B cell (primary cell): Measurements from ENCODE around the gene TMEM154. TPM values are rescaled to one million over a fixed set of nuclear protein-coding genes. Genes with fewer than 3 reads are reported as not detected.

Source experiments
- ATAC-seq: fragments of 200-7000 bp; cut with Tn5 transposase; one replicate; pipeline ENCODE4 v1.10.0; 2021; ENCODE audit warnings: low read depth, mild to moderate bottlenecking, moderate number of reproducible peaks, moderate library complexity
- CTCF ChIA-PET: fragments of 350-600 bp; sonication (Branson Sonifier 250); formaldehyde crosslinking; loops from one replicate; lab custom pipeline; 2021; ENCODE audit warnings: antibody characterized with exemption, inconsistent platforms; lab: Charles Lee
- POLR2A ChIA-PET: fragments of 350-600 bp; sonication (Branson Sonifier 250); formaldehyde crosslinking; loops from one replicate; lab custom pipeline; 2021; ENCODE audit warnings: antibody characterized with exemption; lab: Charles Lee
- DNase-seq: peaks from one replicate; pipeline ENCODE4 v3.0.0; 2013
- H2AFZ ChIP-seq: 2 replicates; pipeline ENCODE4 v1.6.1; 2012; ENCODE audit warnings: mild to moderate bottlenecking, low read depth, low read length; ENCODE audit not compliant: insufficient read depth, poor library complexity, severe bottlenecking
- H3K27ac ChIP-seq, 2 donors: 1 replicate in 1 of 2; 2 replicates in 1 of 2; pipeline ENCODE4 v1.5.1; 2012 to 2013; ENCODE audit warnings: low read length in 2 of 2, mild to moderate bottlenecking in 2 of 2, moderate library complexity in 1 of 2
- H3K27me3 ChIP-seq, 4 experiments: fragments of 200-600 bp in 1 of 4; sonication (generic) in 1 of 4; replicated peaks in 1 of 4; 1 replicate in 2 of 4; 2 replicates in 2 of 4; pipeline versions ENCODE4 v1.6.1 to v1.7.0; 2013 to 2016; ENCODE audit warnings: low read length in 3 of 4, mild to moderate bottlenecking in 2 of 4, mixed read lengths in 1 of 4, moderate library complexity in 1 of 4; ENCODE audit not compliant: insufficient read depth in 4 of 4, control insufficient read depth in 3 of 4; ENCODE audit errors: control extremely low read depth in 1 of 4
- H3K36me3 ChIP-seq, 2 experiments: replicated peaks in 1 of 2; 1 replicate in 1 of 2; 2 replicates in 1 of 2; pipeline versions ENCODE4 v1.6.1 to v1.7.1; 2013; ENCODE audit warnings: low read length in 1 of 2; ENCODE audit not compliant: insufficient read depth in 2 of 2, control insufficient read depth in 1 of 2; ENCODE audit errors: control extremely low read depth in 1 of 2, extremely low read depth in 1 of 2
- H3K4me1 ChIP-seq, 2 donors: fragments of 200-600 bp in 1 of 2; sonication (generic) in 1 of 2; 1 replicate in 1 of 2; 2 replicates in 1 of 2; pipeline versions ENCODE4 v1.5.1 to v1.6.1; 2013 to 2017; ENCODE audit warnings: low read length in 2 of 2; ENCODE audit not compliant: control insufficient read depth in 2 of 2, insufficient read depth in 2 of 2
- H3K4me2 ChIP-seq: replicated peaks from 2 replicates; pipeline ENCODE3; 2012; ENCODE audit warnings: mild to moderate bottlenecking, low read depth, low read length; ENCODE audit not compliant: poor library complexity, severe bottlenecking
- H3K4me3 ChIP-seq, 5 experiments: fragments of 200-600 bp in 1 of 5; sonication (generic) in 1 of 5; 1 replicate in 3 of 5; 2 replicates in 2 of 5; pipeline versions ENCODE4 v1.5.1 to v1.7.0; 2011 to 2016; ENCODE audit warnings: low read length in 4 of 5, mild to moderate bottlenecking in 4 of 5, low read depth in 2 of 5, control low read depth in 1 of 5, moderate library complexity in 1 of 5; ENCODE audit not compliant: insufficient read depth in 1 of 5; ENCODE audit errors: control extremely low read depth in 1 of 5, extremely low read depth in 1 of 5
- H3K79me2 ChIP-seq: fragments of 200-600 bp; sonication (generic); one replicate; pipeline ENCODE4 v1.6.0; 2016; ENCODE audit warnings: low read length; ENCODE audit not compliant: control insufficient read depth, insufficient read depth
- H3K9ac ChIP-seq: fragments of 200-600 bp; sonication (generic); 2 replicates; pipeline ENCODE4 v1.6.1; 2017; ENCODE audit warnings: mild to moderate bottlenecking, low read length, moderate library complexity
- H3K9me3 ChIP-seq, 3 donors: one replicate each; pipeline versions ENCODE4 v1.6.1 to v1.7.1; 2013; ENCODE audit warnings: low read length in 2 of 3; ENCODE audit not compliant: control insufficient read depth in 2 of 3, insufficient read depth in 1 of 3; ENCODE audit errors: control extremely low read depth in 1 of 3
- H4K20me1 ChIP-seq: 2 replicates; pipeline ENCODE4 v1.6.0; 2012; ENCODE audit warnings: mild to moderate bottlenecking, low read length; ENCODE audit not compliant: insufficient read depth, control insufficient read depth, poor library complexity, severe bottlenecking
- H3K27ac Mint-ChIP-seq: one replicate; pipeline ENCODE4 v1.8.0; 2021; ENCODE audit warnings: mixed read lengths
- H3K27me3 Mint-ChIP-seq: one replicate; pipeline ENCODE4 v1.8.0; 2021; ENCODE audit warnings: mixed read lengths
- H3K4me1 Mint-ChIP-seq: one replicate; pipeline ENCODE4 v1.8.0; 2021; ENCODE audit warnings: mixed read lengths
- H3K4me3 Mint-ChIP-seq: one replicate; pipeline ENCODE4 v1.8.0; 2021; ENCODE audit warnings: mixed read lengths
- H3K9me3 Mint-ChIP-seq: one replicate; pipeline ENCODE4 v1.8.0; 2022; ENCODE audit warnings: mixed read lengths; ENCODE audit not compliant: insufficient read depth
- EZH2 ChIP-seq: IDR thresholded peaks from 2 replicates; pipeline ENCODE4 v1.6.1; 2012; ENCODE audit warnings: borderline replicate concordance, low read depth, mild to moderate bottlenecking, moderate library complexity, low read length; ENCODE audit not compliant: insufficient read depth, poor library complexity, severe bottlenecking
- WGBS: methylation state at CpG from one replicate; pipeline ENCODE4 v1.1.5; 2013; ENCODE audit warnings: missing lambda C conversion rate; ENCODE audit not compliant: insufficient coverage; 5-methylcytosine and 5-hydroxymethylcytosine counted together
- intact Hi-C: fragments of 100-400 bp; cut with micrococcal nuclease; formaldehyde crosslinking; loops from one replicate; pipeline ENCODE4 v1.10.0; 2022
- polyA plus RNA-seq: library from polyadenylated mRNA; depleted of rRNA; stranded (reverse); fragments of >200 nt; gene quantifications from 2 replicates; pipeline ENCODE4 v1.2.3, GENCODE V29; 2012
- total RNA-seq, 2 donors: library from RNA; stranded (reverse); fragments of 120-200 nt in 1 of 2; gene quantifications; 1 replicate in 1 of 2; 2 replicates in 1 of 2; pipeline versions ENCODE4 v1.2.3 to v1.2.4, GENCODE V29; 2013 to 2022
- TF ChIP-seq, protein P1 (sequence below): fragments of 200-600 bp; IDR thresholded peaks from one replicate; pipeline ENCODE4 v1.8.0; 2022; ENCODE audit warnings: antibody characterized with exemption, mild to moderate bottlenecking

The TMEM154 gene
- total and polyA plus RNA-seq, 2 donors (not counting 1 experiment from before 2014, with no cell fraction given) = 20.1 to 99.1 TPM

DNA sequence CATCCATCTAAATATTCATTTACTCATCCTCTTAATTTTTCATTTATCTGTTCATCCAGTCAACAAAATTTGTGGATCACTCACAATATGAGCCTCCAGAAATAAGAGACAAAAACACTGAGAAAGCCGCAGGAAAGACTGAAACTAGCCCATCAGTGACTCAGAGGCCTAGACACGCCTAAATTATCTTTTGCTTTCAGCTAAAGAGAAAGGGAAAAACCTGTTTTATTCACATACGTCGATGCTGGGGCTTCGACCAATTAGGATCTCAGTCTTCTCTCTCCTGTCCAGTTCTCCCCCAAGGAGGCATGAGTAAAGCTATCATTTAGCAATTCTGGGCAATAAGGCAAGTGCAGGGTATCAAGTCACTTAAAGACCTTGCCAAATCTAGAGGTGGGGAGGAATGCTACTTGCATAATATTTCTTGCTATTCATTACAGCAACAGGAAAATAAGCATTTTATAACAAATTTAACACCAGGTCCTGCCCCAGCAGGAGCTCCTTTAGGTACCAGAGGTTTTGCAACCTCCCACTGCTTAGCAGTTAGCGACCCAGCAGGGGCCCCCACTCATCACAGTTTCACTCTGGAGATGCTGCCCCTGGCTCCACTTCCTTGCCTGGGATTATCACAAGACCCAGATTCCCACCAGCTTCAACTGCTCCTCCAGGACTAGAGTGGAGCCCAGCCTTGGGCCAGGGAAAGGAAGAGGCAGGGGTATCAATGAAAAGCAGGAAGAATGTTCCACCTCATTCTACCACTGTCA lies 30.1 kb upstream of the TMEM154 start:
- H3K4me2 ChIP-seq = no peak overlapping the region
- H3K4me1 Mint-ChIP-seq = peaks cover 13% of the 10 kb centered on the region

DNA sequence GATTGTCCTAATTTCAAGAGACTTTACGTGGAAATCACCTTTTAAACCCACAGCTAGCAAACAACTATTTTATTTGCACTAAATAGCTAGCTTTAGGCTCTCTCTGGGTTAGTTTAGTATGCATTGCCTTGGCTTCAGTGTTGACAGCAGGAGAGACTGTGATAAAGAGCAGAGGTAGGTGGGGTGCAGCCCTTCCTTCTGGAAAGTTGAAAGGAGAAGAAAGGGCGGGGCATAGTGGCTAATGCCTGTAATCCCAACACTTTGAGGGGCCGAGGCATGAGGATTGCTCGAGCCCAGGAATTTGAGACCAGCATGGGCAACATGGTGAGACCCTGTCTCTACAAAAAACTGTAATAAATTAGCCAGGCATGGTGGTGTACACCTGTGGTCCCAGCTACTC lies 29.0 kb upstream of the TMEM154 start:
- Histone ChIP-seq H4K20me1 (no peaks in the 10 kb centered on the region), H3K27me3 (no peaks in the 10 kb centered on the region), H3K4me2 (no peak overlapping the region), H3K4me3 (no peak overlapping the region), H3K79me2 (no peaks in the 10 kb centered on the region), H2AFZ (no peak overlapping the region), H3K4me1 (peaks cover 0 to 7% of the 10 kb centered on the region in 2 donors), H3K36me3 (no peaks in the 10 kb centered on the region), H3K9ac (no peak overlapping the region), H3K27ac (no peak overlapping the region), H3K9me3 (peaks cover 0 to 15% (median 2%) of the 10 kb centered on the region in 3 donors)
- ATAC-seq = no peak
- Mint-ChIP-seq H3K27ac (no peak overlapping the region), H3K9me3 (peaks cover 4% of the 10 kb centered on the region), H3K27me3 (no peaks in the 10 kb centered on the region), H3K4me3 (no peak overlapping the region), H3K4me1 (peaks cover 6% of the 10 kb centered on the region)
- no peak for DNase-seq
- 100% methylated on average over 1 of the region's 4 CpGs for WGBS
- intact Hi-C loops = no loop called here
- ChIA-PET CTCF (interaction anchor here (1.6 kb wide), 1 partner anchor 68 kb away, joined by 4 read pairs; no protein-coding TSS in a partner anchor), POLR2A (no interaction called here)
- TF ChIP-seq, protein P1, sequence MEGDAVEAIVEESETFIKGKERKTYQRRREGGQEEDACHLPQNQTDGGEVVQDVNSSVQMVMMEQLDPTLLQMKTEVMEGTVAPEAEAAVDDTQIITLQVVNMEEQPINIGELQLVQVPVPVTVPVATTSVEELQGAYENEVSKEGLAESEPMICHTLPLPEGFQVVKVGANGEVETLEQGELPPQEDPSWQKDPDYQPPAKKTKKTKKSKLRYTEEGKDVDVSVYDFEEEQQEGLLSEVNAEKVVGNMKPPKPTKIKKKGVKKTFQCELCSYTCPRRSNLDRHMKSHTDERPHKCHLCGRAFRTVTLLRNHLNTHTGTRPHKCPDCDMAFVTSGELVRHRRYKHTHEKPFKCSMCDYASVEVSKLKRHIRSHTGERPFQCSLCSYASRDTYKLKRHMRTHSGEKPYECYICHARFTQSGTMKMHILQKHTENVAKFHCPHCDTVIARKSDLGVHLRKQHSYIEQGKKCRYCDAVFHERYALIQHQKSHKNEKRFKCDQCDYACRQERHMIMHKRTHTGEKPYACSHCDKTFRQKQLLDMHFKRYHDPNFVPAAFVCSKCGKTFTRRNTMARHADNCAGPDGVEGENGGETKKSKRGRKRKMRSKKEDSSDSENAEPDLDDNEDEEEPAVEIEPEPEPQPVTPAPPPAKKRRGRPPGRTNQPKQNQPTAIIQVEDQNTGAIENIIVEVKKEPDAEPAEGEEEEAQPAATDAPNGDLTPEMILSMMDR = no peak
- no peak for TF ChIP-seq EZH2

More for the DNA sequence above, 30.1 kb upstream of the TMEM154 start:
- no peak overlapping the region for H2AFZ ChIP-seq
- H3K9ac ChIP-seq = no peak overlapping the region
- H3K36me3 ChIP-seq = no peaks in the 10 kb centered on the region
- ATAC-seq (no peak), DNase-seq (no peak)
- POLR2A ChIA-PET = no interaction called here
- no peak overlapping the region for H3K27ac ChIP-seq
- Mint-ChIP-seq H3K27ac (no peak overlapping the region), H3K9me3 (peaks cover 1% of the 10 kb centered on the region), H3K4me3 (no peak overlapping the region), H3K27me3 (no peaks in the 10 kb centered on the region)
- H3K27me3 ChIP-seq = no peaks in the 10 kb centered on the region
- TF ChIP-seq, protein P1 = no peak
- TF ChIP-seq EZH2 = no peak
- intact Hi-C loops = no loop called here
- H3K79me2 ChIP-seq = no peaks in the 10 kb centered on the region
- CTCF ChIA-PET = interaction anchor here (1.6 kb wide), 1 partner anchor 69 kb away, joined by 4 read pairs; no protein-coding TSS in a partner anchor
- H4K20me1 ChIP-seq = no peaks in the 10 kb centered on the region
- peaks cover 3 to 10% of the 10 kb centered on the region in 2 donors for H3K4me1 ChIP-seq
- H3K9me3 ChIP-seq = peaks cover 0 to 6% (median under 1%) of the 10 kb centered on the region in 3 donors
- H3K4me3 ChIP-seq = no peak overlapping the region
- WGBS = 80% methylated on average over 6 of the region's 6 CpGs
